ENCODE results near the gene SPOCK1. TPM values are rescaled to one million over a fixed set of nuclear protein-coding genes. Genes with fewer than 3 reads are reported as not detected.
"Not testable (repeated sequence)": the region's sequence is repeated elsewhere in the genome, so short reads cannot be mapped to it uniquely, and the experiment has no call there.

Gene SPOCK1
- polyA plus RNA-seq, 2 donors: 0.86 to 0.88 TPM

DNA sequence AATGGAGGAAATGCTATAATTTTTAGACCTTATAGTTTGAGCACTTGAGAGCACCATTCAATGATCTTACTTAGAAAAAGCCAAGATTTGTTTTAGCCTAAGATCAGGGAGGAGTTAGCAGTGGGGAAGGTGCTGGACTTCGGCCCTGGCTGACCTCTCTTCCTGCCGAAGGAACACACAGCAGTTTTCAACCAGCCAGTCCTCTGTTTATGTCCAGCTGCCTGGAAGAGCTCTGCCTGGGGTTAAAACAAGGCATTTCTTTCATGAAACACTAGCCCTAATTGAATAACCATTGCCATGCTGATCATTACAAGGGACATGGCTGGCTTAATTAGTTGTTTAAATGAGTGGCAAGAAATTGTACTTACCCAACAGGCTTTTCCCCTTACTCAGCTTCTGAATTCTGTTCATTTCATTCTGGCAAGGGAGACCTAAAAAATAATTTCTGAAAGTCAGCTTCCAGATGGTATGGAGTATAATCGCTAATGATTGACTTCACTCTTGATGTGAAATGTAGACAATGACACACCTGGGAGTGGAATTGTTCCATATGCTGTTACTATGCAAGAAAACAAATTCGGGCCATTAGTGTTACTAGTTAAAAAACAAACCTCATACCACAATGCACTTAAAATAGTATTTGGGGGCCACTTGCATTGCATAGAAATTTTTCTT is 514.2 kb downstream of the SPOCK1 start:
- H3K4me3 ChIP-seq (ENCODE audit: low read depth in 1 of 2, low read length in 2 of 2): no peak overlapping the region
- no peak overlapping the region for H3K27ac ChIP-seq (ENCODE audit: low read depth in 2 of 2, low read length in 1 of 2)
- no peaks in the 10 kb centered on the region for H3K4me1 ChIP-seq (ENCODE audit: control insufficient read depth in 2 of 2, insufficient read depth in 2 of 2, low read length in 1 of 2)
- H3K9me3 ChIP-seq (ENCODE audit: control insufficient read depth in 2 of 2, insufficient read depth in 1 of 2, low read depth in 1 of 2, low read length in 1 of 2): no peaks in the 10 kb centered on the region
- H3K27me3 ChIP-seq (ENCODE audit: control insufficient read depth in 1 of 2, insufficient read depth in 2 of 2, low read length in 2 of 2): no peaks in the 10 kb centered on the region
- WGBS, 2 donors: 54 to 73% methylated on average over 4 of the region's 4 CpGs
- no peaks in the 10 kb centered on the region for H3K36me3 ChIP-seq (ENCODE audit: control insufficient read depth in 2 of 2, insufficient read depth in 2 of 2, low read length in 1 of 2)

DNA sequence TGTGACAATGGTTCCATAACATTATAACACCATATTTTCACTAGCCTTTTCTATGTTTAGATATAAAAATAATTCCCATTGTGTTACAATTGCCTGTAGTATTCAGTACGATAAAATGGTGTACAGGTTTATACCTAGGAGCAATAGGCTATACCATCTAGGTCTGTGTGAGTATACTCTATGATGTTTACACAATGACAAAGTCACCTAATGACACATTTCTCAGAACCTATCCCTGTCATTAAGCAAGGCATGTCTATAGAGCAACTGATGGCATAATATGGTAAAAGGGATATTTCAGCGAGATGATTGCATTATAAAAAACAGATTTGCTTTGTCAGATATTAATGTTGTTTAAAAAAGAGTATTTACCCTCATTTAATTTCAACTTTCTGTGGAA is 517.2 kb downstream of the SPOCK1 start:
- 91 to 93% methylated on average over 2 of the region's 2 CpGs for WGBS, 2 donors
- H3K27me3 ChIP-seq (ENCODE audit: control insufficient read depth in 1 of 2, insufficient read depth in 2 of 2, low read length in 2 of 2): no peaks in the 10 kb centered on the region
- no peaks in the 10 kb centered on the region for H3K36me3 ChIP-seq (ENCODE audit: control insufficient read depth in 2 of 2, insufficient read depth in 2 of 2, low read length in 1 of 2)
- H3K4me3 ChIP-seq (ENCODE audit: low read depth in 1 of 2, low read length in 2 of 2): no peak overlapping the region
- H3K4me1 ChIP-seq (ENCODE audit: control insufficient read depth in 2 of 2, insufficient read depth in 2 of 2, low read length in 1 of 2): no peaks in the 10 kb centered on the region
- no peak overlapping the region for H3K27ac ChIP-seq (ENCODE audit: low read depth in 2 of 2, low read length in 1 of 2)
- no peaks in the 10 kb centered on the region for H3K9me3 ChIP-seq (ENCODE audit: control insufficient read depth in 2 of 2, insufficient read depth in 1 of 2, low read depth in 1 of 2, low read length in 1 of 2)

DNA sequence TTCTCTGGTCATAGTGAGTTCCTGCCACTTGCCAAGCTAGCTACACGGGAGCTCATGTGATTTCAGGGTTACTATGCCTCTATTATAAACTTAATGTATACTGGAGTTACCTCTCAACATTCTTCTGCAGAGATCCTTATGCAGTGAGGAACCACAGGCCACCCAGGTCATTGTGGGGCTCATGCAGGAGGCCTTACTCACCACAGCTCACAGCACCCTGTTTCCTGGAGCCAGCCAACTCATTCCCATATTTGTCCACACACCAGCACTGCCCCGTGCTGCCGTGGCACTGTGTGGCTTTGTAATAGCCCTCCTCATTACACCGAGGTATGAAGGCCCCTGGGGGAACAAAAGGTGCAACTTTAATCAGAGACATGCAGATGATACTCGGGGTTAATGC is 520.0 kb downstream of the SPOCK1 start:
- no peaks in the 10 kb centered on the region for H3K27me3 ChIP-seq (ENCODE audit: control insufficient read depth in 1 of 2, insufficient read depth in 2 of 2, low read length in 2 of 2)
- no peak overlapping the region for H3K27ac ChIP-seq (ENCODE audit: low read depth in 2 of 2, low read length in 1 of 2)
- 75 to 80% methylated on average over 5 of the region's 5 CpGs for WGBS, 2 donors
- no peaks in the 10 kb centered on the region for H3K36me3 ChIP-seq (ENCODE audit: control insufficient read depth in 2 of 2, insufficient read depth in 2 of 2, low read length in 1 of 2)
- H3K4me3 ChIP-seq (ENCODE audit: low read depth in 1 of 2, low read length in 2 of 2): no peak overlapping the region
- no peaks in the 10 kb centered on the region for H3K9me3 ChIP-seq (ENCODE audit: control insufficient read depth in 2 of 2, insufficient read depth in 1 of 2, low read depth in 1 of 2, low read length in 1 of 2)
- no peaks in the 10 kb centered on the region for H3K4me1 ChIP-seq (ENCODE audit: control insufficient read depth in 2 of 2, insufficient read depth in 2 of 2, low read length in 1 of 2)

DNA sequence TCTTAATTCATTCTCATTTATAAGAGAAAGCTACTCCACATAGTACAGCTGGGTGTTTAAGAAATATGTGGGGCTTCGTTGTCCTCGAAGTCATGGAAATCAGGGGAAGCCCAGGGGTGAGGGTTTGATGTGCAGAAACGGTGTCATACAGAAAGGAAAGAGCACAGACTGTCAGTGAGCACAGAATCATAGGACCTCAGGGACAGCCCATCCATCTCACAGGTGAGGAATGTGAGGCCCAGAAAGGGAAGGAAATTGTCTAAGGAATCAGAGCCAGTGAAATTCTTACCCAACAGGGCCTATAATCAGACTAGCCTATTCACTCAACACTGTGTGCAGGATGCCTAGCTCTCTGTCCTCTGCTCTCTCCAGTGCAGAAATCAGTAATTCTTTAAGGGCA is 535.6 kb downstream of the SPOCK1 start:
- Histone ChIP-seq H3K4me1 (ENCODE audit: control insufficient read depth in 2 of 2, insufficient read depth in 2 of 2, low read length in 1 of 2) (no peaks in the 10 kb centered on the region), H3K27me3 (ENCODE audit: control insufficient read depth in 1 of 2, insufficient read depth in 2 of 2, low read length in 2 of 2) (peaks cover 0 to 3% of the 10 kb centered on the region in 2 donors), H3K9me3 (ENCODE audit: control insufficient read depth in 2 of 2, insufficient read depth in 1 of 2, low read depth in 1 of 2, low read length in 1 of 2) (no peaks in the 10 kb centered on the region), H3K4me3 (ENCODE audit: low read depth in 1 of 2, low read length in 2 of 2) (no peak overlapping the region), H3K36me3 (ENCODE audit: control insufficient read depth in 2 of 2, insufficient read depth in 2 of 2, low read length in 1 of 2) (no peaks in the 10 kb centered on the region), H3K27ac (ENCODE audit: low read depth in 2 of 2, low read length in 1 of 2) (no peak overlapping the region)
- 61 to 68% methylated on average over 3 of the region's 3 CpGs for WGBS, 2 donors

DNA sequence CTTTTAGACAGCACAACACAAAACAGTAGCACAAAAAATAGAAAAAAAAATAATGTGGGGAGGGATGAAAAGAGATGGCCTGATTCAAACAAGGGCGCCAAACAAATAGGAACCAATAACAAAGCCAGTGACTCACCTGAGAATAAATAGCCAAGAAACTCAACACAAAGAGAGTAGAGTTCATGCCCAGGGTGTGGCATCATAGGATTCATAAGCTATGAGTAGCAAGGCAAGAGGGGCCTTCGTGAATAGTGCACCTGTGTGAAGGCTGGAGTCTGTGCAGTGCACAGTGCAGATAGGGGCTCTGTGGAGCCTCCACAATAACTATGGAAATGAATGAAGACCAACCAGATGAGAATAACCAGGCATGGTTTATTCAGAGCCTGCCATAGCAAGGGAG is 541.7 kb downstream of the SPOCK1 start:
- no peaks in the 10 kb centered on the region for H3K27me3 ChIP-seq (ENCODE audit: control insufficient read depth in 1 of 2, insufficient read depth in 2 of 2, low read length in 2 of 2)
- no peaks in the 10 kb centered on the region for H3K9me3 ChIP-seq (ENCODE audit: control insufficient read depth in 2 of 2, insufficient read depth in 1 of 2, low read depth in 1 of 2, low read length in 1 of 2)
- H3K4me1 ChIP-seq (ENCODE audit: control insufficient read depth in 2 of 2, insufficient read depth in 2 of 2, low read length in 1 of 2): no peaks in the 10 kb centered on the region
- H3K27ac ChIP-seq (ENCODE audit: low read depth in 2 of 2, low read length in 1 of 2): no peak overlapping the region
- no peak overlapping the region for H3K4me3 ChIP-seq (ENCODE audit: low read depth in 1 of 2, low read length in 2 of 2)
- no peaks in the 10 kb centered on the region for H3K36me3 ChIP-seq (ENCODE audit: control insufficient read depth in 2 of 2, insufficient read depth in 2 of 2, low read length in 1 of 2)
- WGBS, 2 donors: 49 to 54% methylated on average over 2 of the region's 2 CpGs

DNA sequence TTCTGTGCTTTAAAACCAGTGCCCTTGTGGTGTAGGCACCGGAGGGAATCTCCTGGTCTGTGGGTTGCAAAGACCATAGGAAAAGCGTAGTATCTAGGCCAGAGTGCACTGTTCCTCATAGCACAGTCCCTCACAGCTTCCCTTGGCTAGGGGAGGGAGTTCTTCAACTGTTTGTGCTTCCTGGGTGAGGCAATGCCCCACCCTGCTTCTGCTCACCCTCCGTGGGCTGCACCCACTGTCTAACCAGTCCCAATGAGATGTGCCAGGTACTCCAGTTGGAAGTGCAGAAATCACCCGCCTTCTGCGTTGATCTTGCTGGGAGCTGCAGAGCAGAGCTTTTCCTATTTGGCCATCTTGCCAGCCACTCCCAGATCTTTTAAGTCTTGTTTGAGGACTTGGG is 545.0 kb downstream of the SPOCK1 start:
- not testable (repeated sequence) for H3K27me3 ChIP-seq (ENCODE audit: control insufficient read depth in 1 of 2, insufficient read depth in 2 of 2, low read length in 2 of 2); H3K36me3 ChIP-seq (ENCODE audit: control insufficient read depth in 2 of 2, insufficient read depth in 2 of 2, low read length in 1 of 2); H3K4me3 ChIP-seq (ENCODE audit: low read depth in 1 of 2, low read length in 2 of 2); H3K27ac ChIP-seq (ENCODE audit: low read depth in 2 of 2, low read length in 1 of 2); H3K9me3 ChIP-seq (ENCODE audit: control insufficient read depth in 2 of 2, insufficient read depth in 1 of 2, low read depth in 1 of 2, low read length in 1 of 2); H3K4me1 ChIP-seq (ENCODE audit: control insufficient read depth in 2 of 2, insufficient read depth in 2 of 2, low read length in 1 of 2)
- 75% methylated on average over 5 of the region's 5 CpGs for WGBS, 2 donors

DNA sequence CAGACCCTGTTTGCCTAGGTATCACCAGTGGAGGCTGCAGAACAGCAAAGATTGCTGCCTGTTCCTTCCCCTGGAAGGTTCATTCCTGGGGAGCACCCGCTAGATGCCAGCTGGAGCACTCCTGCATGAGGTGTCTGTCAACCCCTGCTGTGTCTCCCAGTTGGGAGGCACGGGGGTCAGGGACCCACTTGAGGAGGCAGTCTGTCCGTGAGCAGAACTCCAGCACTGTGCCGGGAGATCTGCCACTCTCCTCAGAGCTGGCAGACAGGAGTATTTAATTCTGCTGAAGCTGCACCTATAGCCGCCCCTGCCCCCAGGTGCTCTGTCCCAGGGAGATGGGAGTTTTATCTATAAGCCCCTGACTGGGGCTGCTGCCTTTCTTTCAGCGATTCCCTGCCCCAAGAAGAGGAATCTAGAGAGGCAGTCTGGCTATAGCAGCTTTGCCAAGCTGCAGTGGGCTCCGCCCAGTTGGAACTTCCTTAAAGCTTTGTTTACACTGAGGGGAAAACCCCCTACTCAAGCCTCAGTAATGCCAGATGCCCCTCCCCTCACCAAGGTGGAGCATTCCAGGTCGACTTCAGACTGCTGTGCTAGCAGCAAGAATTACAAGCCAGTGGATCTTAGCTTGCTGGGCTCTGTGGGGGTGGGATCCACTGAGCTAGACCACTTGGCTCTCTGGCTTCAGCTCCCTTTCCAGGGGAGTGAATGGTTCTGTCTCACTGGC is 545.6 kb downstream of the SPOCK1 start:
- WGBS, 2 donors: 38 to 46% methylated on average over 8 of the region's 8 CpGs
- not testable (repeated sequence) for H3K4me1 ChIP-seq (ENCODE audit: control insufficient read depth in 2 of 2, insufficient read depth in 2 of 2, low read length in 1 of 2); H3K27me3 ChIP-seq (ENCODE audit: control insufficient read depth in 1 of 2, insufficient read depth in 2 of 2, low read length in 2 of 2); H3K4me3 ChIP-seq (ENCODE audit: low read depth in 1 of 2, low read length in 2 of 2); H3K9me3 ChIP-seq (ENCODE audit: control insufficient read depth in 2 of 2, insufficient read depth in 1 of 2, low read depth in 1 of 2, low read length in 1 of 2); H3K27ac ChIP-seq (ENCODE audit: low read depth in 2 of 2, low read length in 1 of 2); H3K36me3 ChIP-seq (ENCODE audit: control insufficient read depth in 2 of 2, insufficient read depth in 2 of 2, low read length in 1 of 2)

DNA sequence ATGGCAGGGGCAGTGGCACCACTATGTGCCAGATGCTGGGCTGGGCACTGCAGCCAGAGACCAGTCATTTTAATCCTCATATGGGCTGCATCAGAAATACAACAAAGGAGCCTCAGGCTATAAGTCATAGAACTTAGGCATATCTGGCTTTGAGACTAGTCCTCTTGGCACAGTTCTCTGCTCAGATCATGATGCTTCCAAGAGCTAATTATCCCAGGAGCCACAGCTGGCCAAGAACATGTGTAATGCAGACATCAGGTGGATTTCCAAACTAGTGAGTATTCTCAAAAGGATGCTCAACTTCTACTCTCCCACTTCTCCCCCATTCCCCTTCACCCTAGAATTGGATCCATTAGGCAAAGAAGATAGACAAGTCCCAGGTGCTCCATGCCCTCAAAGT is 571.6 kb downstream of the SPOCK1 start:
- Histone ChIP-seq H3K27me3 (ENCODE audit: control insufficient read depth in 1 of 2, insufficient read depth in 2 of 2, low read length in 2 of 2) (no peaks in the 10 kb centered on the region), H3K4me1 (ENCODE audit: control insufficient read depth in 2 of 2, insufficient read depth in 2 of 2, low read length in 1 of 2) (no peaks in the 10 kb centered on the region), H3K4me3 (ENCODE audit: low read depth in 1 of 2, low read length in 2 of 2) (no peak overlapping the region), H3K27ac (ENCODE audit: low read depth in 2 of 2, low read length in 1 of 2) (no peak overlapping the region), H3K9me3 (ENCODE audit: control insufficient read depth in 2 of 2, insufficient read depth in 1 of 2, low read depth in 1 of 2, low read length in 1 of 2) (no peaks in the 10 kb centered on the region), H3K36me3 (ENCODE audit: control insufficient read depth in 2 of 2, insufficient read depth in 2 of 2, low read length in 1 of 2) (no peaks in the 10 kb centered on the region)

DNA sequence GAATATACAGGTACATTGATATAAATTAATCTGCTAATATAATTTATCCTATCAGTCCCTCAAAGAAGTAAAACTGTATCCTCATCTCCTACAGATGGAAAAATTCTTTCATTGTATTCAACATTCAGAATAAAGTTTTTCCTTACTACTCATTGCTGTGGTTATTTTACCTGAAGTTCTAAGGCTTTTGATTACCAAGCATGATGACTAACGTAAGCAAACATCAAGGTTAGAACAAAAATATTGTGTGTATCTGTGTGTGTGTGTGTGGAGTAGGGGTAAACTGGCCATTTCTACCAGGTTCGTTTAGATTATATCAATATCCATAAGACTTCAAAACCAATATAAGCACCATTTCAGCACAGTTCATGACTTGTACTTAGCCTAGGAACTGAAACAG is 573.1 kb downstream of the SPOCK1 start:
- H3K4me3 ChIP-seq (ENCODE audit: low read depth in 1 of 2, low read length in 2 of 2): no peak overlapping the region
- H3K4me1 ChIP-seq (ENCODE audit: control insufficient read depth in 2 of 2, insufficient read depth in 2 of 2, low read length in 1 of 2): no peaks in the 10 kb centered on the region
- no peaks in the 10 kb centered on the region for H3K9me3 ChIP-seq (ENCODE audit: control insufficient read depth in 2 of 2, insufficient read depth in 1 of 2, low read depth in 1 of 2, low read length in 1 of 2)
- H3K36me3 ChIP-seq (ENCODE audit: control insufficient read depth in 2 of 2, insufficient read depth in 2 of 2, low read length in 1 of 2): no peaks in the 10 kb centered on the region
- WGBS, 2 donors: 70 to 76% methylated on average over 2 of the region's 2 CpGs
- no peaks in the 10 kb centered on the region for H3K27me3 ChIP-seq (ENCODE audit: control insufficient read depth in 1 of 2, insufficient read depth in 2 of 2, low read length in 2 of 2)
- no peak overlapping the region for H3K27ac ChIP-seq (ENCODE audit: low read depth in 2 of 2, low read length in 1 of 2)

All from esophagus (tissue), 2 donors.